ENCODE results near the gene MDK.
A peak's percentile ranks its signal among the peaks of the same experiment; 100 is the strongest.

Gene MDK

GRCh38 chr11:46348566-46349401, 32.7 kb upstream of the MDK start:
- no peak for DNase-seq

GRCh38 chr11:46350695-46351094, 30.8 kb upstream of the MDK start:
- no peak for DNase-seq

- DNase-seq = no peak
Measured at GRCh38 chr11:46351148-46351547, 30.3 kb upstream of the MDK start.

DNA sequence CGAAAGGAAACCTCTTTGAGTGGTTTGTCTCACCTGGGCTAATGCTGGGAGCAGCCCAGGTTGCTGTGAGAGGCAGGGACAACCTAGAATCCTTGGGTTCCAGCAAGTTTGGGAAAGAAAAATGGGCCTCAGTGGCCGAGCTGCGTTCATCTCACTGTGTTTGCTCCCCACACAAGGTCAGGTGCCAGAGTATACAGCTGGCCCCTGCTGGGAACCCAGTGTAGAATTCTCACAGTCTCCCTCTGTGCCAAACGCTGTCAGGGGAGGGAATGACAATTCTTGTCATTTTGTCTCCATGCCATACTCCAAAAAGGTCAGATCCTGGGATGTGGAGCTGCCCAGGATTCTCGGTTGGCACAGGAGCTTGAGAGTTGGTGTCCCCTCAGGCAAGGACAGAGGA, 29.9 kb upstream of the MDK start:
- DNase-seq = no peak

- no peak for DNase-seq
Measured at GRCh38 chr11:46352063-46352841, 29.2 kb upstream of the MDK start.

GRCh38 chr11:46353698-46354097, 27.8 kb upstream of the MDK start:
- DNase-seq = no peak

DNA sequence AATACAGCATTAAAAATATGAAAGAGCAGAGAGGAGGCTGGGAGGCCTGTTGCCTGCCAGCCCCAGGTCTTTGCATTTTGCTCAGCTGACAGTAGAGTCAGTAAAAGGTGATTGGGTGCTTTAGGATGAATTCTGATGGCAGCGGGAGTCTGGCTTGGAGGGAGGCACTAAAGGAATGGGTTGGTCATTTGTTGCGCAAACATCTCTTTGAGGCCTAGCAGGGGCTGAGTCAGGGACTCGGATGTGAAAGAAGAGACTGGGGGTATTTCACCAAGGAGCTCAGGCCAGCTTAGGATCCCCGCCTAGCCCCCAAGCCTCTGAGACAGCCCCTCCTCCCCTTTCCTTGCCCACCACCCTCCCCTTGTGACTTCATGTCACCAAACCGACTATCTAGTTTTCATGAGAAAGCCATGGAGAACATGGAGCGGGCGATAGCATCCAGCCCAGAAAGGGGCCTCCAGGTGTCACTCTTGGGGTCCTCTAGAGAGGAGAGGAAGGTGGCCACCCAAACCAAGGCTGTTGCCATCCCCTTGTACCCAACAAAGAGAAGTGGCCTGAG, 24.5 kb upstream of the MDK start:
- no peak for DNase-seq

DNA sequence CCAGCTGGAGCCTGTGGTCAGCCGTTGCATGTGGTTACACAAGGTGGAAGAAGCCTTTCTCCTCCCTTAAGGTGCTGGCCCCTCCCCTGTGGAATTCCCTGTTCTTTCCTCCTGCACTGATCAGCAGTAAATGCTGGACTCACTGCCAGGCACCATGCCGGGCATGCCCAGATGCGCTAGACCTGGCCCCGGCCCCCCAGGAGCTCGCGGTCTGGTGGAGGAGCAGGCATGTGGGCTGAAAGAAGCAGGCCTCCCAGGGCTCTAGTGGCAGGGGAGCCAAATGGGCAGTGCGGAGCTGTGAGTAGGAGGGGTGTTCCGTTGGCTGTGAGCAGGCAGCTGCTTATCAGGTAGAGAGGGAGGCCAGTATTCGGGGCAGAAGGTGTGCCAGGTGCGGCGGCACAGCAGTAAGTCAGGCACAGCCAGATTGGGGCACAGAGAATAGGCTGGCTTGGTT, 24.0 kb upstream of the MDK start:
- DNase-seq = no peak

- DNase-seq = no peak
Measured at GRCh38 chr11:46359953-46360352, 21.5 kb upstream of the MDK start.

- no peak for DNase-seq
Measured at GRCh38 chr11:46360878-46361277, 20.6 kb upstream of the MDK start.

- DNase-seq = peak; percentile 16
Measured at GRCh38 chr11:46361283-46362155, 19.9 kb upstream of the MDK start.

DNA sequence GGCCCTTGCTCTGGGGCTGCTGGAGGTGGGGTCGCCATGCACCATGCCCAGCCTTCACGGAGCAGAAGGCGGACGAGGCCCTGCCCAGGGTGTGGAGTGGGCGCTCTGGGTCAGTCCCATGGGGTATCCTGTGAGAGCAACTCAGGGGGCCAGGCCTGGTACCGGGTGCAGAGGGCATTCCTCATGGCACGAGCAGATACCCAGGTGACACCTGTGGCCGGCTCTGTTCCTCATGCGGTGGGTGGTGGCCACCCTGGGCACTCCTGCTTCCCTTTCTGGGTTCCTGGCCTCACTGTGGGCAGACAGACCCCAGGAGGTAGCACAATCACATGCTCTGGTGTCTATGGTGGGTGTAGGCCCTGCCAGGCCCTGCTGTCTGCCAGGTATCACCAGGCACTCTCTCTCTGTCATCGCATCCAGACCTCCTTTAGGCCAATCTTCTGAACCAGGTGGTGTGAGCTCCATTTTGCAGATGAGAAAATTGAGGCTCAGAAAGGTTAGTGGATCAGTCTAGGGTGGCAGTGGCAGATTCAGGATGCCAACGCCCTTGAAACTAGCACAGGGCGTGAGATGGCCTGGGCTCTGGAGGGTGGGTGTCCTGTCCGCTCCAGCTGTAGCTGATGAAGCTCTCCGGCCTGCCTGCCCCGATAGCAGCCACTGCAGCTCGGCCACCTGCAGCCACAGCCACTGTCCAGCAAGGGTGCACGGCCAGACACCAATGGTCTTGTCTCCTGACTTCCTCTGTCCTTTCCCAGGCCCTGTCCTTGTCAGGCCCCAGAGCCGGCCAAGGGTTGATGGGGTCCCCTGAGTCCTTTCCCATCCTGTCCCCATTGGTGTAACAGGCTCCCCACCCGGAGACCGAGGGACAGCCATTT, 19.1 kb upstream of the MDK start:
- DNase-seq = no peak

GRCh38 chr11:46363031-46363407, 18.4 kb upstream of the MDK start:
- DNase-seq = no peak

- no peak for DNase-seq
Measured at GRCh38 chr11:46363455-46364005, 17.9 kb upstream of the MDK start.

GRCh38 chr11:46364056-46364455, 17.4 kb upstream of the MDK start:
- no peak for DNase-seq

DNA sequence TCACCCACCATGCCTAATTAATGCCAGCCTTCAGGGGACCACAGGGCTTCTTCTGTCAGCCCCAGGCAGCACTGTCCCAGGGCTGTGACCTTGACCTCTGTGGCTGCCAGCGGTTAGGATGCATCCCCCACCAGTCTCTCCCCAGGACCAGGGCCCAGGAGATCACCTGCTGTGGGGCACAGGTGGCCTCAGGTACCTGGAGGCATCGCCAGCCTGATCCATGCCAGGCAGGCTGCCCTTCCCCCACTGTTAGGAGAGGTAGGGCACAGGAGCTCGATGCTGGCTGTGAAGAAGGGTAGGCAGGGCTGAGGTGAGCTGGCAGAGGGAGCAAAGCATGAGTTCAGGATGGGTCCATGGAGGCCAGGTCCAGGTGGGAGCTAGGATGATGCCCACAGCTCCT, 16.7 kb upstream of the MDK start:
- no peak for DNase-seq

DNA sequence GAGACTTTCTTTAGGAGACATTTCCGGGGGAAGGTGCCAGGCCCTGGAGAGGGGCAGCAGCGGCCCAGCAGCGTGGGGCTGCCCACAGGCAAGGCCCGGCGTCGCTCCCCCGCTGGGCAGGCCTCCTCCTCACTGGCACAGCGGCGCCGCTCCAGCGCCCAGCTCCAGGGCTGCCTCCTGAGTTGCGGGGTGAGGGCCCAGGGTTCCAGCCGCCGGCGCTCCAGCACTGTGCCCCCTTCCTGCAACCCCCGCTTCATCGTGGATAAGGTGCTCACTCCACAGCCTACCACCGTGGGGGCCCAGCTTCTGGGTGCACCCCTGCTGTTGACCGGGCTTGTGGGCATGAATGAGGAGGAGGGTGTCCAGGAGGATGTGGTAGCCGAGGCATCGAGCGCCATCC, 15.2 kb upstream of the MDK start:
- DNase-seq = no peak

- DNase-seq = no peak
Measured at GRCh38 chr11:46366661-46367161, 14.8 kb upstream of the MDK start.

- no peak for DNase-seq
Measured at GRCh38 chr11:46367244-46367915, 14.1 kb upstream of the MDK start.

- DNase-seq = no peak
Measured at GRCh38 chr11:46367916-46368267, 13.6 kb upstream of the MDK start.

Measured in NCI-H510A treated with DMSO at 0.1 percent for 48 hours (cell line).